HTR-8/SVneo (cell line): ENCODE measurements around the gene DBNDD1.

Source experiments
- DNase-seq: peaks from one replicate; pipeline ENCODE4 v3.0.0; 2011; ENCODE audit warnings: low spot score, mixed read lengths; ENCODE audit not compliant: insufficient read length
- FAIRE-seq: peaks from 2 replicates; lab custom pipeline; 2011; peaks lifted over from hg19 to GRCh38; lab: Jason Lieb, UNC

Gene DBNDD1

GRCh38 chr16:90040152-90041023 lies 21.1 kb upstream of the DBNDD1 start:
- DNase-seq (no peak), FAIRE-seq (no peak)

GRCh38 chr16:90037276-90037675 lies 18.0 kb upstream of the DBNDD1 start:
- DNase-seq (no peak), FAIRE-seq (no peak)

- DNase-seq, result no peak
- FAIRE-seq, result no peak
Measured at GRCh38 chr16:90035902-90036301, 16.6 kb upstream of the DBNDD1 start.

- DNase-seq (no peak), FAIRE-seq (no peak)
Measured at GRCh38 chr16:90034504-90034903, 15.2 kb upstream of the DBNDD1 start.

- no peak for DNase-seq
Measured at GRCh38 chr16:90033387-90033786, 14.1 kb upstream of the DBNDD1 start.

GRCh38 chr16:90032674-90033331 lies 13.5 kb upstream of the DBNDD1 start:
- no peak for FAIRE-seq
- DNase-seq, result no peak

More at GRCh38 chr16:90033387-90033786, 14.1 kb upstream of the DBNDD1 start:
- FAIRE-seq, result no peak

GRCh38 chr16:90031931-90032673 lies 12.8 kb upstream of the DBNDD1 start:
- FAIRE-seq (peak; percentile 95), DNase-seq (no peak)

- no peak for DNase-seq
Measured at GRCh38 chr16:90031186-90031930, 12.1 kb upstream of the DBNDD1 start.

GRCh38 chr16:90028985-90029384 lies 9.7 kb upstream of the DBNDD1 start:
- FAIRE-seq (no peak), DNase-seq (no peak)

More at GRCh38 chr16:90031186-90031930, 12.1 kb upstream of the DBNDD1 start:
- no peak for FAIRE-seq

- DNase-seq, result no peak
- no peak for FAIRE-seq
Measured at GRCh38 chr16:90027611-90028010, 8.4 kb upstream of the DBNDD1 start.

- FAIRE-seq (no peak), DNase-seq (no peak)
Measured at GRCh38 chr16:90026135-90026534, 6.9 kb upstream of the DBNDD1 start.

GRCh38 chr16:90023078-90023447 lies 3.8 kb upstream of the DBNDD1 start:
- FAIRE-seq, result no peak
- no peak for DNase-seq

- FAIRE-seq (no peak), DNase-seq (peak; percentile 94)
Measured at GRCh38 chr16:90022209-90023077, 3.2 kb upstream of the DBNDD1 start.

GRCh38 chr16:90020838-90021382 lies 1.7 kb upstream of the DBNDD1 start:
- FAIRE-seq (peak; percentile 13), DNase-seq (peak; percentile 37)

GRCh38 chr16:90020260-90020837 lies 1.1 kb upstream of the DBNDD1 start:
- FAIRE-seq, result no peak
- no peak for DNase-seq

GRCh38 chr16:90019543-90020259 lies 445 bp upstream of the DBNDD1 start:
- FAIRE-seq, result no peak
- peak; percentile 59 for DNase-seq

GRCh38 chr16:90018297-90018651 lies 982 bp downstream of the DBNDD1 start:
- FAIRE-seq (no peak), DNase-seq (no peak)

GRCh38 chr16:90016339-90016950 lies 2.8 kb downstream of the DBNDD1 start:
- DNase-seq, result no peak
- FAIRE-seq, result no peak
